ENCODE measurements around the gene CPLX1.
A peak's percentile ranks its signal among the peaks of the same experiment; 100 is the strongest.

Gene CPLX1

GRCh38 chr4:766152-766515 is 59.8 kb downstream of the CPLX1 start:
- H3K27me3 ChIP-seq (ENCODE audit: insufficient read depth, low read length, poor library complexity, severe bottlenecking), result no peaks in the 10 kb centered on the region
- no peak overlapping the region for H3K9ac ChIP-seq (ENCODE audit: low read depth, low read length, poor library complexity, severe bottlenecking)
- peaks cover 21% of the 10 kb centered on the region for H3K79me2 ChIP-seq (ENCODE audit: insufficient read depth, low read length)
- TF ChIP-seq EZH2phosphoT487 (IDR thresholded peaks at IDR 0.05; ENCODE audit: borderline replicate concordance), result no peak
- no peak for TF ChIP-seq CTCF (conservative IDR thresholded peaks at IDR 0.05; ENCODE audit: low read length)
- peaks cover 6% of the 10 kb centered on the region for H3K4me1 ChIP-seq (ENCODE audit: insufficient read depth, low read length, poor library complexity, severe bottlenecking)
- H3K9me2 ChIP-seq (replicated peaks; ENCODE audit: low read depth, low read length), result no peaks in the 10 kb centered on the region
- peaks cover 82% of the 10 kb centered on the region; the same call in 1 of the 2 replicates for H3K36me3 ChIP-seq (ENCODE audit: insufficient read depth, low read length)
- no peak overlapping the region for H2AFZ ChIP-seq (ENCODE audit: low read length)
- H3K4me3 ChIP-seq (ENCODE audit: low read length, poor library complexity, severe bottlenecking), result no peak overlapping the region
- peaks cover 48% of the 10 kb centered on the region for H4K20me1 ChIP-seq (ENCODE audit: insufficient read depth, low read length, poor library complexity, severe bottlenecking)
- no peaks in the 10 kb centered on the region for H3K9me3 ChIP-seq (ENCODE audit: insufficient read depth, low read depth, low read length)
- no peak overlapping the region for H3K4me2 ChIP-seq (ENCODE audit: low read depth, low read length, poor library complexity, severe bottlenecking)
- H3F3A ChIP-seq (ENCODE audit: low read depth), result no peaks in the 10 kb centered on the region

- Histone ChIP-seq H4K20me1 (ENCODE audit: insufficient read depth, low read length, poor library complexity, severe bottlenecking) (peaks cover 37% of the 10 kb centered on the region), H3K4me2 (ENCODE audit: low read depth, low read length, poor library complexity, severe bottlenecking) (peak overlapping the region; percentile 25), H3K79me2 (ENCODE audit: insufficient read depth, low read length) (peaks cover 9% of the 10 kb centered on the region), H3K36me3 (ENCODE audit: insufficient read depth, low read length) (peaks cover 78% of the 10 kb centered on the region), H3F3A (ENCODE audit: low read depth) (no peaks in the 10 kb centered on the region), H3K4me1 (ENCODE audit: insufficient read depth, low read length, poor library complexity, severe bottlenecking) (peaks cover 6% of the 10 kb centered on the region), H3K9me2 (replicated peaks; ENCODE audit: low read depth, low read length) (no peaks in the 10 kb centered on the region), H3K9me3 (ENCODE audit: insufficient read depth, low read depth, low read length) (no peaks in the 10 kb centered on the region), H3K4me3 (ENCODE audit: low read length, poor library complexity, severe bottlenecking) (no peak overlapping the region), H2AFZ (ENCODE audit: low read length) (no peak overlapping the region), H3K27me3 (ENCODE audit: insufficient read depth, low read length, poor library complexity, severe bottlenecking) (no peaks in the 10 kb centered on the region), H3K9ac (ENCODE audit: low read depth, low read length, poor library complexity, severe bottlenecking) (no peak overlapping the region)
- TF ChIP-seq CTCF (conservative IDR thresholded peaks at IDR 0.05; ENCODE audit: low read length), result no peak
- TF ChIP-seq EZH2phosphoT487 (IDR thresholded peaks at IDR 0.05; ENCODE audit: borderline replicate concordance), result no peak
Measured at GRCh38 chr4:764405-765169, 61.3 kb downstream of the CPLX1 start.

- Histone ChIP-seq H4K20me1 (ENCODE audit: insufficient read depth, low read length, poor library complexity, severe bottlenecking) (peaks cover 30% of the 10 kb centered on the region), H3K36me3 (ENCODE audit: insufficient read depth, low read length) (peaks cover 72% of the 10 kb centered on the region)
Measured at GRCh38 chr4:763922-764321, 62.0 kb downstream of the CPLX1 start.

More at GRCh38 chr4:763922-764321, 62.0 kb downstream of the CPLX1 start:
- peaks cover 6% of the 10 kb centered on the region for H3K4me1 ChIP-seq (ENCODE audit: insufficient read depth, low read length, poor library complexity, severe bottlenecking)
- H3K4me3 ChIP-seq (ENCODE audit: low read length, poor library complexity, severe bottlenecking), result no peak overlapping the region
- no peak overlapping the region for H2AFZ ChIP-seq (ENCODE audit: low read length)
- H3K9ac ChIP-seq (ENCODE audit: low read depth, low read length, poor library complexity, severe bottlenecking), result no peak overlapping the region
- H3K79me2 ChIP-seq (ENCODE audit: insufficient read depth, low read length), result peaks cover 3% of the 10 kb centered on the region; the same call in 1 of the 2 replicates
- TF ChIP-seq CTCF (conservative IDR thresholded peaks at IDR 0.05; ENCODE audit: low read length), result no peak
- no peak for TF ChIP-seq EZH2phosphoT487 (IDR thresholded peaks at IDR 0.05; ENCODE audit: borderline replicate concordance)
- H3K9me2 ChIP-seq (replicated peaks; ENCODE audit: low read depth, low read length), result no peaks in the 10 kb centered on the region
- H3F3A ChIP-seq (ENCODE audit: low read depth), result no peaks in the 10 kb centered on the region
- H3K9me3 ChIP-seq (ENCODE audit: insufficient read depth, low read depth, low read length), result no peaks in the 10 kb centered on the region
- no peak overlapping the region for H3K4me2 ChIP-seq (ENCODE audit: low read depth, low read length, poor library complexity, severe bottlenecking)
- H3K27me3 ChIP-seq (ENCODE audit: insufficient read depth, low read length, poor library complexity, severe bottlenecking), result no peaks in the 10 kb centered on the region
